NOMO-1 treated with DMSO at 0.1 percent for 48 hours (cell line): ENCODE measurements around the gene ABHD12.

ENCODE experiments used
- DNase-seq: peaks from one replicate; lab custom pipeline; 2025; ENCODE audit not compliant: unreplicated experiment; lab: John Stamatoyannopoulos, UW

The ABHD12 gene

DNA sequence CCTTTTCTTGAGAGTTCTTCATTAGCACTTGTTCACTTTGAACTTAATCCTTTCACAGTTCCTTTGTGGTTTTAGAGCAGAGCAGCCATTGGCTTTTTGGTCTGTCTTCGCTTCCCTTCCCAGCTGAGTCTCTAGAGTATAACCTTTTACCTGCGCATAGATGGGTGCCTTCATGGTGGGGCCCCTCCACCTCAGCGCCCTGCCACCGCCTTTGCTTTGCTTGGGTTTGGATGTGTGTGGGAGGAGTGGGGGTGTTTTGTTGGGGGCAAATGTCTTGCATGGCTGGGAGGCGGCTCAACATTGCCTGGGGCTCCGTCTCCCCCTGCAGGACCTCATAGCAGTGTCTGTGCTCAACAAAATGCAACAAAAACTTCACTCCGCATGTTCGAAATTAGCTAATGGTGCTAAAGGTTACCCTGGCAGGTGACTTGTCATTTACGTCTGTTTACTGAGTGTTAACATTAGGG is 130.8 kb downstream of the ABHD12 start:
- no peak for DNase-seq

DNA sequence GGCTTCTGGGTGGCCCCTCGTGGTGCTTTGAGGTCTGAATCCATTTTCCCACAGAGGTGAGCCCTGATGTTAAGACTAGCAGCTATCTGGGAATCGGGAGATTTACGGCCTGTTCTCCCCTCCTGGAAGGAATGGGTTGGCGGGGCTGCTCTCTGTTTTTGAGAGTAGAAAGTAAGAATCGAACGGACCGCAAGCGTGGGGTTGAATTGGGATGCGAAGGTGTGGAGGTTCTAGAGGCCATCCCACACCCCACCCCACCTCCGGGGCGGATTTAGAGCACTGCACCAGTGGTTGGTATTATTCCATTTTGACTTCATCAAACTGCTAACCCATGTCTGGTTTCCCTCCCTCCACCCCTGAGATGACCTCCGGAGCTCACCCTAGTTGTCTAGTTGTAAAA is 131.3 kb downstream of the ABHD12 start:
- no peak for DNase-seq

DNA sequence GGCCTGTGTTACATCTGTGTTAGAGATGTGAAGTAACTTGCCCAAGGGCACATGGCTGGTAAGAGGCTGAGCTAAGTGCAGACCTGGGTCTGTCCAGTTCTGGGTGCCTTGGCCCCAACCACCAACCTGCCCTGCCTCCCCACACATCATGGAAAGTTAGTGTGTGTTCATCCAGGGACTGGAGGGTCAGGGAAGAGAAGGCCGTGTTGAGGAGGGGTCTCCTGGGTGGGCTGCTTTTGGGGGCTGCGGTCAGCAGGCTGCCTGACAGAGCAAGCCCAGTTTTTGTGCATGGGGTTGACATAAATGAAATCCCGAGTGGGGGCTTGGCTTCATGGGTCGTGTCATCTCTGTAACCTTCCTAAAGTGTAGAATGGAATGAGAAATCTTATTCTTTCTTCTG is 131.8 kb downstream of the ABHD12 start:
- no peak for DNase-seq

DNA sequence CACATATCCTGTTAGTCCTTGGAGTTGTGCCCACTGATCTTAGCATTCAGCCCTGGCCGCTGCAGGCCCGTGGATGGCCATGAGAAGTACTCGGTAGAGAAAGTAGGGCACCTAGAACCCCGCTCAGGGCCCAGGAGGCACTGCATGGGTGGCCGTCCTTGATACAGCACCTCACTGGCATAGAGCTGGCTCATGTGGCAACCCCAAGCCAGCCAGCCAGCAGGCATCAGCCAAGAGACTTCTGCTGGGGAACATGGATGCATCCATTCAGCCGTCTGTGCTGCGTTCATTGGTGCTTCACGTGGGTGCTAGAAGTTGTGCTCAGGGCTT is 132.2 kb downstream of the ABHD12 start:
- no peak for DNase-seq

DNA sequence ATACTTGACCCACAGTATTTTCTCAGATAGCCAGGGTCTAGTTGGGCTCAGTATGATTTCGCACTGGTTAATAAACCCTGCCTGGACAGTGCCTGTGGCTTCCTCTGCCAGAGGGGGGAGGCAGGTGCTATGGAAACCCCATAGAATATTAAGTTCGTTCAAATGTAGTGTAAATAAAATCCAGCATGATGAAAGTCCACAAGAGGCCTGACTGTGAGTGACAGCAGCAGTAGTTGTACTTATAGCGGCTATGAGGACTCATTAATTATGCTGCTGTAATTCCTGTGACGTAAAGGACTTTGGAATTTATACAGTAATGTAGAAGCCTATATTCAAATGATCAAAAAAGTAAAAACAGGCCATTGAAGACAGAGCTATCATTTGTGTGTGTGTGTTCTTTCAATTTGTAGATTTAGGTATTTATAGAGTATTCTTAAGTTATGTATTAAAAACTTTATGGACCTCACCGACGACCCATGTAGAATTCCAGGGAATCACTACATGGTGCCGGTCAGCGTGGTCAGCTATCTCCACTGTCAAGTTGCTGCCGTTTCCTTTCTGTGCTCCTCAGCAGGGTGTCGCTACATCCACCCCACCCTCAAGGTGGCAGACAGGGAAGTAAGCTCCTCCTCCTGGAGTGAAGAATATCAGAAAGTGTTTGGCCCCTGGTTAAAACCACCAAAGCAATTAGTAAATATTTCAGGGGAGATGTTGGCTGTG is 132.7 kb downstream of the ABHD12 start:
- DNase-seq, result no peak

DNA sequence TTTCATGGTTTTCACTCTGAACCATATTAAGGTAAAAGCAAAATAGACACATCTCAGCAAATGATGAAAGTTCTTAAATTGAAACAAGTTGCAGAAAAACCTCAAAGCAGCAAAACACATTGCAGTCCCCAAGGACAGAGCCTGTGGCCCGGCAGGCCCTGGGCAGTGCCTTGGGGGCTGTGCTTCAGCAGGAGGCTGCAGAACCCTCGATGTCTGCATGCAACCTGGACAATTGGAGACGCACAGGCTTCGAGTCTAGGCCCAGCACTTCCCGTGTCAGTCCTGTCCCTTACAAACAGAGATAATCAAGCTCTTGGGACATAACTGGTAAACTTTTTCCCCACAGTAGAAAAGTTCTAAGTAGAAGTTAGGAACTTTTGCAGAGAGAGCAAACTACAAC is 133.5 kb downstream of the ABHD12 start:
- DNase-seq, result no peak

DNA sequence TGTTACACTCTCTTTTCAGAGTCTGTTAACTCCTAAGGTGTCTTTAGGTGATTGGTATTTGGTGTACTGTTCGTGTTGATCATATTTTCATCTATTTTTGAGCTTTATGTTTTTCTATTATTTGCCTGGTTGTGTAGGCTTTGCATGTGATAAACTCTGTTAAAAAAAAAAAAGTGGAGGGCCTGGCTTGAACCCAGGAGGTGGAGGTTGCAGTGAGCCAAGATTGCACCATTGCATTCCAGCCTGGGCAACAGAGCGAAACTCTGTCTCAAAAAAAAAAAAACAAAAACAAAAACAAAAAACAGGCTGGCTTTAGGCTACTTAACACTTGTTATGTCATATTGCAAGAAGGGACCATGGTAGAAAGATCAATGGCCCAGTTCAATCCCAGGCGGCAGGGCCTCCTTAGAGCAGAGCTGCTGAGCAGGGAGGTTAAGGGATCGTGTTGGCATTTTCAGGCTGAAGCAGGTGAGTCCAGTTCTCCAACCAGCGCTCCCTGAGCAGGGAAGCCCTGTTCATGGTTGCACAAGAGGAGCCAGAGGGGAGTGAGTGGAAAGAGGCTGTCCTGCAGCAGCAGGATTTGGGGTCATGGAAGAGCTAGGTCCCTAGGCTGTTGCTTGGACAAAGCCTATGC is 134.3 kb downstream of the ABHD12 start:
- no peak for DNase-seq

DNA sequence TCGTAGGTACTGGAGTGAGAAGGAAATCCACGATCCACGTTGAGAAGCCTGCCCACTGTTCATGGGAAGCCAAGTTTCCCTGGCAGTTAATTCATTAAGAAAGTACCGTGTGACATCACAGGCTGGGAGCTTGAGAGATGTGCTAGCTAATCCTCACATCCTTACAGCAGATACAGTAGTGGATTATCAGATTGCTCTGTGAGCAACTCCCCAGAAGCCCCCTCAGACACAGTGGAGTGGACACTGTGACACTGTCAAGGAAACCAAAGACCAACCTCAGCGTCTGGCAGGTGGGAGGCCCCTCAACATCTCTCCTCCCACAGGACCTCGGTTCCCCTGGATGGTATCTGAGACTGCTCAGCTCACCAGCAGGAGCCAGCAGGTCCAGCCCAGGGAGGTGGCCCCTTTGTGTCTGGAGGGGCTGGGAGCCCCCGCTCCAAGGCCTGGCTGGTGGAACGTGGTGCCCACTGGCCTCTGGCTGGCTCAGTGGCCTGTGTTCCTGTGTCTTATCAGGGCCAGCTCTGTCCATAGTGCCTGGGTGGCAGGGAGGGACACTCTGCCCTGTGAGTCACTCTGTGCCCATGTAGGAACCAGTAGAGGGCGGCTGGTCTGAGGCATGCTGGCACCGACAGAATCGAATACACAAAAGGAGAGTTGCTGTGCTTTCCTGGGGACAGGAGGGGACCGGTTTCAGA is 135.5 kb downstream of the ABHD12 start:
- no peak for DNase-seq

DNA sequence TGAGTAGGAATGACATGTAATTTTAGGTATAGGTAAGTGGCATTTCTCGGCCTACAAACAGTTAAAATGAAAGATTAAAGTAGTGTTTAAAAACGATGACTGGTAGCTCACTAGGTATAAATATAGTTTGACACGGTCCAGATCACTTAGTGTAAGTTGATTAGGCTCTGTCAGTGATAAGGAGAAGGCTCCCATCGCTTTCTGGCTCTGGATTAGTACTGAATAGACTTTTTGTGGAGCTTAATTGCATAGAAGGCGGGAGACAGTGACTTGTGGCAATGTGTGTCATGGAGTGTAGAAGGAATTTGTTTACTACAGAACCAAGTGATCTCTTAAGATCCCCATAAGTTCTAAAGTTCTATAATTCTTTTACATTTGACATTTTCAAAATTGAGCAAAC is 136.1 kb downstream of the ABHD12 start:
- no peak for DNase-seq

DNA sequence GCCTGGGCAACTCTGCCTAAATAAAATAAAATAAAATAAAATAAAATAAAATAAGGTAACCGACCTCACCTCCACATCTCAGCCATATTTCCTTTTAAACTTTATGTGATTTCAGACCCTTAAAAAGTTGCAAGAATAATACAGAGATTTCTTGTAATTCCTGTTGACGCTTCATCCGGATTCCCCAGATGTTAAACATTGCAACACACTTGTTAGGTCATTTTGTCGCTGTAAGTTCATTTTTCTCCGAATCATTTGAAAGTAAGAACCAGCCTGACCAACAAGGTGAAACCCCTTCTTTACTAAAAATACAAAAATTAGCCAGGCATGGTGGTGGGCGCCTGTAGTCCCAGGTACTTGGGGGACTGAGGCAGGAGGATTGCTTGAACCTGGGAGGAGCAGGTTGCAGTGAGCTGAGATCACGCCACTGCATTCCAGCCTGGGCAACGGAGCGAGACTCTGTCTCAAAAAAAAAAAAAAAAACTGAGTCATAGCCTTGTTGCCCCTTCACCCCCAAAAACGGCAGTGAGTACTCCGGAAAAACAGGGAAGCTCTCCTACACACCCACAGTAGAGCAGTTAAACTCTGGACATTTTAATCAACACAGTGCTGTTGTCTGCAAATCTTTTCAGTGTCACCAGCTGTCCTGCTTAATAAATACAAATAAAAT is 136.9 kb downstream of the ABHD12 start:
- DNase-seq, result no peak

DNA sequence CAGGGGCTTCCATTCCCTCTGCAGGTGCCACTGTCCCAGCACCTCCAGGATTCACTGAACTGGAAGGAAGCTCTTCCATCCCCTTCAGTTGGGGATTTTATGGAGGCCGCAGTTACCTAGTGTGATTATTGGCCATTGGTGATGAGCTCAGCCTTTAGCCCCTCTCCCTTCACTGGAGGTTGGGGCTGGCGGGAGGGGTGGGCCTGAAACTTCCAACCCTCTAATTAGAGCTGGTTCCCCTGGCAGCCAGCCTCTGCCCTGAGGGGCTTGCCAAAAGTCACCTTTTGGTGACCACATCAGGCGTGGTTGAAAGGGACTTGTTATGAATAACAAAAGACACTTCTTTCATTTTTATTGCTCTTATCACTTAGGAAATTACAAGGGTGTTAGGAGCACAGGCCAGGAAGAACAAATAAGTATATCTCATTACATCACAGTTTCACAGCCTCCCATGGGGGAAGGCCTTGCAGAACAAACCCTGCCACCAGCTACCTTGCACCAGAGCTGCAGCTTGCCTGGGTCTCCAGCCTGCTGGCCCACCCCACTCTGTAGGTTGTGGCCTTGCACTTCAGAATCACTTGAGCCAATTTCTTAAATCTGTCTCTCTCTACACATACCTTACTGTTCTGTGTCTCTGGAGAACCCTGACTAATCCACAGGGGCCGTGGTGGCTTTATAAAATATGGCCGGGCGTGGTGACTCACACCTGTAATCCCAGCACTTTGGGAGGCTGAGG is 137.8 kb downstream of the ABHD12 start:
- no peak for DNase-seq

DNA sequence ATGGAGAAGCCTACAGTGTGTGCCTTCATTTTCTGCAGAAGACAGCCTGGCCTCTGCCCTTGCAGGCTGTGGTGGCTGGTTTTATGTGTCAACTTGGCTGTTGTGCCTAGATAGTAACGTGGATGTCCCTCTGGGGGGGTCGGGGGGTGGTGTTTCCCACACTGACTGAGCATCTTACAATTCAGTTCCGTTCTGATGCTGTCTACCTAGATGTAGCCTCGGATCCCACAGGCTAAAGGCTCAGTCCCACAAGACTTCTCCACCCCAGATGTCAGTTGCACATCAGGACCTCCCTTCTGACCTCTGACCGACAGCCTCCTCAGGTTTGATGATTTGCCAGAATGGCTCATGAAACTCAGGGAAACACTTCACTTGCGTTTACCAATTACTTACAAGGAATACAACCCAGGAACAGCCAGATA is 138.4 kb downstream of the ABHD12 start:
- no peak for DNase-seq

DNA sequence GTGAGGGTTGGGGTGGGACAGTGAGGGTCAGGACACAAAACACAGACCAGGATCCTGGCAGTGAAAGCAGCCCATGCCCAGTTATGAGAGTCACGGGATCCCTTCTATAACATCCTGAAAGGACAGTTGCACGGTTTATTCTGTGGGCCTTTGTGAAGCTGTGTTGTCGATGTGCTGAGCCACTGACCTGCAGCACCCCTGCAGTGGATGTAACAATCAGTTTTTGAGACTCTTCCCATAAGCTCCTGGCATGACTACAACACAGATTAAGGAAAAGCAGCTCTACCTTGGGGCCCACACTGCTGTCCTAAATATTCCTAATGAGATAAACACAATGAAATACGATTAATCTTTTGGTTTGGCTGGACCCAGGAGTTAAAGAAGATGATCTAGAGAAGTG is 139.1 kb downstream of the ABHD12 start:
- DNase-seq, result no peak

DNA sequence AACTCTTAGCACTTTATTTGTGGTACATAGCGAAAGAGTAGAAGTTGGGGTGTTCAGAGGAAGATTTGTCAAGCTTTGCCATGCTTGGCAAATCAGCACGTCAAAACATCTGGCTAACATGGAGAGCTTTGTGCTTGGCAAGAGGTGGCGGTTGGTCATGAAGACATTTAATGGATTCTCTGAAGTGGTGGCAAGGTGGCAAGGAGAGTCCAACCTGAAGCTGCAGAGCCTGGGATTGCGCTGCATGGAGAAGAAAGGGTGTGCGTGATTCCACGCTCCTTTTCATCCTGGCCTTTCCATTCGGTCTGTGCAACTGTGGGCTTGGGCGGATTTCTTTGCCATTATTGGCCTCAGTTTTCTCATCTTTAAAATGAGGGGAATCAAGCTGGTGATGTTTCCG is 139.6 kb downstream of the ABHD12 start:
- DNase-seq, result no peak

DNA sequence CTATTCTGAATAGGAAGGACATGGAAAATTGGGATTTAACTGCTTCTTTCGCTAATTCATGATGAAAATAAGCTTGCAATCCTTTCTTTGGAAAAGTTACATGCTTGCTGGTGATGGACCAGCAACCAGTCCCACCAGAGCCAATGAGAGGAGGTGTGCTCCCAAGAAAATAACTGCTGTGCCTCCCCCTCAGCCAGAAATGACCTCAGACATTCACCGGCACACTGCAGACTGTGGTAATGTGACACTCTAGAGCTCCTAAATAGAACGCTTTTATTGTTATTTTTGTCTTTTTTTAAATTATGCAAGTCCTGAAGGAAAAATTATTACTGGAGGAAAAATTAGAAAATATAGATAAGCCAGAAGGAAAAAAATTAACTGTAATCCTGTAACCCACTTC is 140.1 kb downstream of the ABHD12 start:
- DNase-seq, result no peak
